Measurements from ENCODE around the gene ZSCAN29. TPM values are rescaled to one million over a fixed set of nuclear protein-coding genes. Genes with fewer than 3 reads are reported as not detected.

ZSCAN29 gene
- total RNA-seq, 1 donor from 2014 or later: 18.2 TPM

- TF ChIP-seq POLR2A (IDR thresholded peaks at IDR 0.05) (no peak), POLR2AphosphoS5 (IDR thresholded peaks at IDR 0.05; ENCODE audit: insufficient read depth in 1 of 2, low read depth in 1 of 2) (no peak)
- TF ChIP-seq, protein P1, sequence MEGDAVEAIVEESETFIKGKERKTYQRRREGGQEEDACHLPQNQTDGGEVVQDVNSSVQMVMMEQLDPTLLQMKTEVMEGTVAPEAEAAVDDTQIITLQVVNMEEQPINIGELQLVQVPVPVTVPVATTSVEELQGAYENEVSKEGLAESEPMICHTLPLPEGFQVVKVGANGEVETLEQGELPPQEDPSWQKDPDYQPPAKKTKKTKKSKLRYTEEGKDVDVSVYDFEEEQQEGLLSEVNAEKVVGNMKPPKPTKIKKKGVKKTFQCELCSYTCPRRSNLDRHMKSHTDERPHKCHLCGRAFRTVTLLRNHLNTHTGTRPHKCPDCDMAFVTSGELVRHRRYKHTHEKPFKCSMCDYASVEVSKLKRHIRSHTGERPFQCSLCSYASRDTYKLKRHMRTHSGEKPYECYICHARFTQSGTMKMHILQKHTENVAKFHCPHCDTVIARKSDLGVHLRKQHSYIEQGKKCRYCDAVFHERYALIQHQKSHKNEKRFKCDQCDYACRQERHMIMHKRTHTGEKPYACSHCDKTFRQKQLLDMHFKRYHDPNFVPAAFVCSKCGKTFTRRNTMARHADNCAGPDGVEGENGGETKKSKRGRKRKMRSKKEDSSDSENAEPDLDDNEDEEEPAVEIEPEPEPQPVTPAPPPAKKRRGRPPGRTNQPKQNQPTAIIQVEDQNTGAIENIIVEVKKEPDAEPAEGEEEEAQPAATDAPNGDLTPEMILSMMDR (IDR thresholded peaks at IDR 0.05): no peak
- H3K36me3 ChIP-seq: peaks cover 0 to 4% of the 10 kb centered on the region in 2 donors
- H3K4me1 ChIP-seq: peaks cover 22% of the 10 kb centered on the region
- H3K9me3 ChIP-seq: no peaks in the 10 kb centered on the region
- H3K4me3 ChIP-seq: peak overlapping the region; percentile 60 to 93
- intact Hi-C loops (cut with DNase I): no loop called here
- peak overlapping the region; percentile 92 for H3K27ac ChIP-seq
- DNase-seq (ENCODE audit: extremely low spot score in 2 of 2): no peak
- H3K27me3 ChIP-seq: no peaks in the 10 kb centered on the region
Measured at GRCh38 chr15:43329217-43329959, 41.5 kb downstream of the ZSCAN29 start.

- Histone ChIP-seq H3K4me1 (peaks cover 22% of the 10 kb centered on the region), H3K27me3 (no peaks in the 10 kb centered on the region), H3K36me3 (no peaks in the 10 kb centered on the region), H3K4me3 (no peak overlapping the region), H3K27ac (no peak overlapping the region), H3K9me3 (no peaks in the 10 kb centered on the region)
- TF ChIP-seq POLR2A (IDR thresholded peaks at IDR 0.05) (no peak), POLR2AphosphoS5 (IDR thresholded peaks at IDR 0.05; ENCODE audit: insufficient read depth in 1 of 2, low read depth in 1 of 2) (no peak)
- TF ChIP-seq, protein P1 (IDR thresholded peaks at IDR 0.05): no peak
- intact Hi-C loops (cut with DNase I): no loop called here
- DNase-seq (ENCODE audit: extremely low spot score in 2 of 2): no peak
Measured at GRCh38 chr15:43325039-43325684, 45.7 kb downstream of the ZSCAN29 start.

DNA sequence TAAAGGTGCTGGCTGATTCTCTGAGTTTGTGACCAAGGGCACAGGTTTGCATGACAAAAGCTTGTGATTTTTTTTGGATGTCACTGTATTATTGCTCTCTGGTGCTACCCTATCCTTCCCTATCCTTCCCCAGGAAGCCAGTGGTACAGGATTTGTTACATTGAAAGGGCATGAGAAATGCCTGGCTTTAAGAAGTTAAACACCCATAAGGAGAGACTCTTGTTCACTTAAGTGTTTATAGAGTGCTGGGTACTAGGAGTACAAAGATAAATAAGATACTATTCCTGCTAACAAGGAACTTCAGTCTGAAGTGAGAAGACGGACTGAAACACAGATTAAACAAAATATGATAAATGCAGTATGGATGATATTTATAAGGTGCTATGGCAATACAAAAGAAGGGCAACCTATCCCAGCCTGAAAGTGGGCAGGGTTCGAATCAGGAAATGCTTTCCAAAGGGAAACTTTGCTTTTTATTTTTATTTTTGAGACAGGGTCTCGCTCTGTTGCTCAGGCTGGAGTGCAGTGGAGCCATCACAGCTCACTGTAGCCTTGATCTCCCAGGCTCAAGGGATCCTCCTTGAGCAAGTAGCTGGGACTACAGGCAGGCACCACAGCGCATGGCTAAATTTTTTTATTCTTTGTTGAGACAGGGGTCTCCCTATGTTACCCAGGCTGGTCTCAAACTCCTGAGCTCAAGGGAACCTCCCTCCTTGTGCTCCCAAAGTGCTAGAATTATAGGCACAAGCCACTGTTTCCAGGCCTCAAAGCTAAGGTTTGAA lies 51.7 kb downstream of the ZSCAN29 start:
- Histone ChIP-seq H3K27ac (no peak overlapping the region), H3K36me3 (no peaks in the 10 kb centered on the region), H3K27me3 (no peaks in the 10 kb centered on the region), H3K4me3 (no peak overlapping the region), H3K4me1 (no peaks in the 10 kb centered on the region), H3K9me3 (no peaks in the 10 kb centered on the region)
- intact Hi-C loops (cut with DNase I): no loop called here
- no peak for DNase-seq (ENCODE audit: extremely low spot score in 2 of 2)
- TF ChIP-seq POLR2AphosphoS5 (IDR thresholded peaks at IDR 0.05; ENCODE audit: insufficient read depth in 1 of 2, low read depth in 1 of 2) (no peak), POLR2A (IDR thresholded peaks at IDR 0.05) (no peak)
- TF ChIP-seq, protein P1 (IDR thresholded peaks at IDR 0.05): no peak

- Histone ChIP-seq H3K27ac (no peak overlapping the region), H3K4me3 (no peak overlapping the region), H3K4me1 (no peaks in the 10 kb centered on the region), H3K27me3 (no peaks in the 10 kb centered on the region), H3K36me3 (no peaks in the 10 kb centered on the region), H3K9me3 (no peaks in the 10 kb centered on the region)
- no peak for DNase-seq (ENCODE audit: extremely low spot score in 2 of 2)
- intact Hi-C loops (cut with DNase I): no loop called here
- TF ChIP-seq POLR2A (IDR thresholded peaks at IDR 0.05) (no peak), POLR2AphosphoS5 (IDR thresholded peaks at IDR 0.05; ENCODE audit: insufficient read depth in 1 of 2, low read depth in 1 of 2) (no peak)
- TF ChIP-seq, protein P1 (IDR thresholded peaks at IDR 0.05): no peak
Measured at GRCh38 chr15:43317566-43318184, 53.2 kb downstream of the ZSCAN29 start.
